SH-SY5Y (cell line): ENCODE data around the gene RPS6KL1.

Experiments
- GATA2 ChIP-seq: IDR thresholded peaks from 2 replicates; pipeline ENCODE4 v1.6.1; 2011; ENCODE audit warnings: mild to moderate bottlenecking, low read depth, low read length
- GATA3 ChIP-seq: IDR thresholded peaks from 2 replicates; pipeline ENCODE4 v1.6.1; 2011; ENCODE audit warnings: low read depth, mild to moderate bottlenecking, low read length, moderate library complexity

DNA sequence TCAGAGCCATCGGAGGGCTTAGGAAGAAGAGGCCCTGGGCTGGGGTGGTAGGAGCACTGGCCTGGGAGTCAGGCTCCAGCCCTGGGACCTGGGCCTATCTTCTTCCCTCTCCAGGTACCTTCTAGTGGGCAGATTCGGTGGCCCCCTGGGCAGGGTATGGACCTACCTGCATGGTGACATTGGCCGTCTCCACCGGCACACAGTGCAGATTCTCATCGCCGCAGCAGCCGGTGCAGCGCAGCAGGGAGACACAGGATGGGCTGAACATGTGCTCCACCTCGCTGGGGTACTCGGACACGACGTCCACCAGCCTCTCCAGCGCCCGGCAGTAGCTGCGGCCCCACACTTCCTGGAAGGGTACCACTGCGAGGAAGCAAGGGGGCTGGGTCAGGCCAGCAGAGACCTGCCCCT is 26.1 kb upstream of the RPS6KL1 start:
- TF ChIP-seq GATA2 (no peak), GATA3 (no peak)
